HG03139 (cell line): ENCODE results near the gene EXOC2.

Experiments used
- ATAC-seq: cut with Tn5 transposase; IDR thresholded peaks from one replicate; pipeline ENCODE4 v1.9.1; 2021; ENCODE audit not compliant: unreplicated experiment

The EXOC2 gene

GRCh38 chr6:448296-449056 lies 244.5 kb downstream of the EXOC2 start:
- ATAC-seq = no peak

DNA sequence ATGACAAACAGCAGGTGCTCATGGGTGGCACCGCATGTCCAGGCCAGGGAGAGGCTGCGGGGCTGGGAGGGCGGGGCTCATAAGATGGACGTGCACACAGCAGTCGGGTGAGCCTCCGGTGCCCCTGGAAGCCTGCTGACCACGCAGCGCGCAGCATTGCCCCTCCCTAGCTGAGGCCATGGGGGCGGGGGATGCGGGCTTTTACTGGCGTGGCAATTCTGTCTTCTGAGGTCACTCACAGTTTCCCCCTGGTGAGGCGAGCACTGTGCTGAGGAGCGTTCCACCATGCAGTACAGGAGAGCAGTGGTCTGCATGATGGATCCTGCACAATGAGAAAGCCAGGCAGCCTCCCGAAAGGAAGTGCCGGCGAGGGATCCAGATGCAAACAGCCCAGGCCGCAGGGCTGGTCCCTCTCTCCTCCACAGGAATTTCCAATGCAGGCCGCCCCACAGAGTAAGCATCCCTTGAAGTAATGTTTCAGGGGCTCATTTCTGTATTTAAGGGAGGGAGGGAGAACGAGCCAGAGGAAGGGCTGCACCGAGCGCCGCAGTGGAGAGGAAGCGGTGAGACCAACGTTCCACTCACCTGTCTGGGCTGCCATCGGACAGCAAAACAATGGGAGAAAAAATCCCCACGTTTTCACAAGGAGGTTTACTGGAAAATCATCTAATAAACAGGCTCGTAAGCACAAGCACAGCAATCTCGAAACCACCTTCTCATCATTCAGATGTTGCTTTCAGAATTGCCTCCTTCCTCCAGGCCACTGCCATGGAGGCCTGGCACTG lies 245.4 kb downstream of the EXOC2 start:
- ATAC-seq = no peak

GRCh38 chr6:446418-447366 lies 246.2 kb downstream of the EXOC2 start:
- ATAC-seq = no peak

DNA sequence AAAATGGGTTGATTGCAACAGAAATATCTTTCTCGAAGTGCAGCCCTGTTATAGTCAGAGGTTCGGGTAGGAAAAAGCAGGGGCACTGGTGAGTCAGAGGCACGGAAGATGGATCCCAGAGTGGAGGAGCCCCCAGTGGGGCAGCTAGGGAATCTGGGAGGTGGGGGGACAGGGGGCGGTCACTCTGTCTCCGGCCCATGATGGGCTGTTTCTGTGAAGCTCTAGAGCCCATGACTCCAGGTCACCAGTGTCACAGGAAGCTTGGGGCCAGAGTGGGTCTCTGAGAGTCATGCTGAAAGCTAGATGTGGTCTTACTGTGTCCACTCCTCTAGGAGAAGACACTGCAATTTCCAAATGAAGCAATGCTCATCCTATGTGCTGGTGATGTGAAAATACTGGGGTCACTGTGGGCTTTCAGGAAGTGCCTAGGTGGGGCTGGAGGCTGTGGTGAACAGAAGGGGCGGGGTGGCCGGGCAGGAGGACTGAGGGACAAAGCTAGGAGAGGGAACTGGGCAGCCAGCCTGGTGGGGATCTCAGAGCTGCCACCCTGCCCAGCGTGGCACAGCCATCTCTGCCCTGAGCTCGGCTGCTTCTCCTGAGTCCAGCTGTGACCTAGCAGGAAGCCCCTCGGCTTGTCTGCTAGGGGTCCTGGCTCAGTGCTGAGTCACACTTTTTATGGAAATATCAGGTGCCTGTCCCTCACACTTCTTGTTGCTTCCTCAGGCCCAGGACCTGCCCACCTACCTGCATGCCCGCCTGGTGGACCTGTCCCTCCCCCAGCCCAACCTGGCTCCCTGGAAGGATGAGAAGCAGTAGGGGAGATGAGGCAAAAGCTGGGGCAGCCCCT lies 247.1 kb downstream of the EXOC2 start:
- ATAC-seq = no peak

DNA sequence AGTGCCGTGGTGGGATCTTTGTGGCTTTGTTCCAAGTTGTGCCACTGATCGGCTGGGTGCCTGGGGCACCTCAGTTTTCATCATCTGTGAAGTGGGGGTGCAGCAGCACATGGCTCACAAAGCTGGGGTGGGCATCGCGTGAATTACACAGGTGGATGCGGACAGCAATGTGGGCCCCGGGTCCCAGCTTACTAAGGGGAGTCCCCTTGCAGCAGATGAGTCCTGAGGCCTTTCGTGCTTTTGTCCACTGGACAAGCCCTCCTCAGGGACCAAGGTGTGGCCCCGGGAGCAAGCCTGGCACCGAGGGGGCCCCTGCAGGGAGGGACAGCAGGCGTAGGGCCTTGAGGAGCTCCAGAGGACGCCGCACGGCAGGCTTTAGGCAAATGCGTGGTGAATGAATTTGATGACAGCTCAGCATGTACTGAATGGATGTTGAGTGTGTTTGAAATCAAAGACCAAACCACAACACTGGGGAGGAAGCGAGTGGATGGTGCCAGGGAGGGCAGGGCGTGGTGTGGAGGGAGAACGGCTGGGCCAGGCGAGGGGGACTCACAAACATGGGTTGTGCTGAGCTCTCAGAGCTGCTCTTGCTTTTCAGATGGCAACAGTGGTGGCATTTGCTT lies 248.2 kb downstream of the EXOC2 start:
- ATAC-seq = no peak

- ATAC-seq = no peak
Measured at GRCh38 chr6:443621-444159, 249.2 kb downstream of the EXOC2 start.

DNA sequence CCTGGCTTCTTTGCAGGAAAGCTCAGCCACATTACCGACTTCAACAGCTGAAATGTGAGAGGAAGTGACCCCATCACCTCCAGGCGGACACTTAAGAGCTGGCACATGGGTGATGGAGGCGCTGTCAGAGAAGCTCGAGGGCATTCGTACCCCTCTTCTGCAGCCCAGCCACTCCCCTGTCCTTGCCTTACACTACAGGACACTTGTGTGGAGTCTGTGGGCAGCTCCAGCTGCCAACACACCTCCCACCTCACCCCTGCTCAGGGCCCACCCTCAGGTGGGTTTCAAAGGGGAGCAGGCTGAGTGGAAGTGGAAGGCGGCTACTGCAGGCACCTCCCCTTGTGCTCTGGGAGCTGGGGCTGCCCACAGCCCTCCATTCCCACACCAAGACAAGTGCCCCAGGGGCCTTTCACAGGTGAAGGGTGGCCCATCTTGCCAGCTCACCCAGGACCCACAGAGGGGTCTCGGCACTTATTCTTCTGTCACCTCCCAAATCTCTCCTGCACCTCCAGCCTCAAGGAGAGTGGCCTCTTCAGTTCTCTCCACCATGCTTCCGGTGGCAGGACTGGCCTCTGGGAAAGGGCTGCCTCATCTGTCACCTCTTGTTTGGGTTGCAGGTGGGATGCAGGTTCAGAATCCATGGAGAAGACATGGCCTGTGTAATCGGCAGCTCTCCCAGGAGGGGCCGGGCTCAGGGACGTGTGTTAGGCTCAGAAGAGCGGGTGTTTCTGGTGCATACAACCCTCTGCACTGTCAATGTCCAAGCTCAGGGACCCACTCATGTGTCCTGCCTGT lies 251.6 kb downstream of the EXOC2 start:
- ATAC-seq = no peak

- ATAC-seq = no peak
Measured at GRCh38 chr6:439641-440167, 253.2 kb downstream of the EXOC2 start.

DNA sequence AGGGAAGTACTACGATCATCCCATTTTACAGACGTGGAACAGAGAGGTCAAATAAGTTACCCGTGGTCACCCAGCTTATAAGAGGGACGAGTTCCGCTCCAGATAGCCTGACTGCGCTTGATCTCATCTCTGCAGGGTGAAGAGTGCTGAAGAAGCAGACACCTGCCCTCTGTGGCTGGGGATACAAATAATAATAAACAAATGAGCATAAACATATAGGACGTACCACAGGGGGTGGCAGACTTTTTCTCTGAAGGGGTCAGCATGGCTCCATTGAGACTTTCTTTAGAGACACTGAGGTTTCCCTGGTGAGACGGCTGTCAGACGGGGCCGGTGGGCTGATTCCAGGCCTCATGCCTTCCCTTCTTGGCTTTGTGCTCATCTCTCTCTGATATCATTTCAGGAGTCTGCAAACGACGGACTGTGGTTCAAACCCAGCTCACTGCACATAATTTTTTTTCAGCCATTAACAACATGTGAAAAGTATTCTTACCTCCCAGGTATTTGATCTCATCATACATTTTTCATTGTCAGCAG lies 254.2 kb downstream of the EXOC2 start:
- no peak for ATAC-seq

DNA sequence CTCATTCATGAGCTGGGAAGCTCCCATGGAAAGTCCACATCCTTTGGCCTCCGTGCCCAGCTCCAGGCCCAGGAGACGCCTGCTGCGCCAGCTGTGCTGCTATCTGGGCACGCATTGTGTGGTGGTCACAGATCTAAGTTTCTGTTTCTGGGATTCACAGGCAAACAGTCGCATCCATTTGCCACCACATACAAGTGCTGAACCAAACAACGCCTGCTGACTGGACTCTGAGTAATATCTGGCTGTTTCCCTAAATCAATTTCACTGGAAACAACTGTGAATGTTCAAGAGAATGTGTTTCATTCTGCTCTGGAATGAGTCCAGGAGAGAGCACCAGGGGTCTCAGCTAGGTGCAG lies 255.9 kb downstream of the EXOC2 start:
- ATAC-seq = no peak

- no peak for ATAC-seq
Measured at GRCh38 chr6:436308-437036, 256.5 kb downstream of the EXOC2 start.

DNA sequence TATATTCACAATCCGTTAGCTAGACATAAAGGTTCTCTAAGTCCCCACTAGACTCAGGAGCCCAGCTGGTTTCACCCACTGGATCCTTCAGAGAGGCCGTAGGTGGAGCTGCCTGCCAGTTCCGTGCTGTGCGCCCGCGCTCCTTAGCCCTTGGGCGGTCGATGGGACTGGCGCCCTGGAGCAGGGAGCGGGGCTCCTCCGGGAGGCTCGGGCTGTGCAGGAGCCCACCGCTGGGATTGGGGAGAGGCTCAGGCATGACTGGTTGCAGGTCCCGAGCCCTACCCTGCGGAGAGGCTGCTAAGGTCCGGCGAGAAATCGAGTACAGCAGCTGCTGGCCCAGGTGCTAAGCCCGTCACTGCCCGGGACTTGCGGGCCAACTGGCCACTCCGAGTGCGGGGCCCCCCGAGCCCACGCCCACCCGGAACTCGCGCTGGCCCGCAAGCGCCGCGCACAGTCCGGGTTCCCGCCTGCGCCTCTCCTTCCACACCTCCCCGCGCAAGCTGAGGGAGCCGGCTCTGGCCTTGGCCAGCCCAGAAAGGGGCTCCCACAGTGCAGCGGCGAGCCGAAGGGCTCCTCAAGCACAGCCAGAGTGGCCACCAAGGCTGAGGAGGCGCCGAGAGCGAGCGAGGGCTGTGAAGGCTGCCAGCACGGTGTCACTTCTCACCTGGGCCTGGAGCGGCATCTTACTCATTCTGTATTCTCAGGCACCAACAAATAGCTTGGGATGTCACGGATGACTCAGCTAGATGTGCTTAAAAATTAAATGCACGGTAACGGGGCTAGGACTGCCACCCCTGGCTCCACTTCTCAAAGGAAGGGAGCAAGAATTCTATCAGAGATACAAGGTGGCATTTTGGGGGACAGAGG lies 257.3 kb downstream of the EXOC2 start:
- no peak for ATAC-seq
